SU-DHL-6 (cell line): ENCODE data around the gene EEFSEC.
A peak's percentile ranks its signal among the peaks of the same experiment; 100 is the strongest.

Experiments
- H2AFZ ChIP-seq: fragments of 200-600 bp; sonication (generic); 2 replicates; pipeline ENCODE4 v1.6.1; 2014; ENCODE audit warnings: low read depth, mild to moderate bottlenecking, moderate library complexity, mixed read lengths, antibody characterized with exemption, low read length; ENCODE audit not compliant: severe bottlenecking
- H3F3A ChIP-seq: fragments of 200-600 bp; shearing (Covaris generic); 2 replicates; pipeline ENCODE4 v1.6.0; 2016; ENCODE audit warnings: antibody characterized with exemption, mild to moderate bottlenecking; ENCODE audit not compliant: insufficient read depth
- H3K27ac ChIP-seq: fragments of 200-600 bp; sonication (generic); 2 replicates; pipeline ENCODE4 v1.5.1; 2016; ENCODE audit warnings: low read depth, mild to moderate bottlenecking, low read length, moderate library complexity, mixed read lengths
- H3K27me3 ChIP-seq: fragments of 200-600 bp; sonication (generic), shearing (Covaris generic); 2 replicates; pipeline ENCODE4 v1.6.0; 2014; ENCODE audit warnings: mild to moderate bottlenecking, low read length
- H3K36me3 ChIP-seq: fragments of 200-600 bp; sonication (generic); 2 replicates; pipeline ENCODE4 v1.6.1; 2014; ENCODE audit warnings: mild to moderate bottlenecking, low read length, mixed read lengths
- H3K4me2 ChIP-seq: fragments of 300-600, 200-600 bp; shearing (Covaris generic), sonication (generic); 2 replicates; pipeline ENCODE4 v1.6.0; 2014; ENCODE audit warnings: low read length, low read depth, mild to moderate bottlenecking; ENCODE audit not compliant: poor library complexity, severe bottlenecking
- H3K4me3 ChIP-seq: fragments of 200-600 bp; sonication (generic); 2 replicates; pipeline ENCODE4 v1.5.1; 2014; ENCODE audit warnings: antibody characterized with exemption, low read length, mild to moderate bottlenecking, mixed read lengths; ENCODE audit not compliant: insufficient read depth, poor library complexity, severe bottlenecking
- H3K79me2 ChIP-seq: fragments of 200-600 bp; sonication (generic); 2 replicates; pipeline ENCODE4 v1.6.1; 2014; ENCODE audit warnings: mild to moderate bottlenecking, low read length, moderate library complexity; ENCODE audit not compliant: insufficient read depth
- H3K9ac ChIP-seq: fragments of 200-600 bp; sonication (generic); 2 replicates; pipeline ENCODE4 v1.7.0; 2014; ENCODE audit warnings: mild to moderate bottlenecking, low read length
- H3K9me2 ChIP-seq: fragments of 200-600 bp; sonication (generic); replicated peaks from 2 replicates; pipeline ENCODE4 v1.6.1; 2014; ENCODE audit warnings: low read length; ENCODE audit not compliant: insufficient read depth
- H3K9me3 ChIP-seq: fragments of 200-600 bp; sonication (generic); 2 replicates; pipeline ENCODE4 v1.6.1; 2014; ENCODE audit warnings: low read length, mixed read lengths; ENCODE audit not compliant: insufficient read depth
- H4K20me1 ChIP-seq: fragments of 200-600 bp; sonication (generic); 2 replicates; pipeline ENCODE4 v1.6.1; 2014; ENCODE audit warnings: low read depth, mild to moderate bottlenecking, antibody characterized with exemption, low read length, moderate library complexity, mixed read lengths
- CTCF ChIP-seq: fragments of 200-600 bp; sonication (generic); IDR thresholded peaks from one replicate; pipeline ENCODE4 v1.5.1; 2017; ENCODE audit warnings: antibody characterized with exemption, mild to moderate bottlenecking, low read length, moderate library complexity; ENCODE audit not compliant: insufficient read depth, poor library complexity, severe bottlenecking
- EZH2phosphoT487 ChIP-seq: fragments of 200-600 bp; sonication (generic), shearing (Covaris generic); conservative IDR thresholded peaks from 2 replicates; pipeline ENCODE4 v1.6.1; 2018; ENCODE audit warnings: mild to moderate bottlenecking, antibody characterized with exemption, low read length, moderate library complexity, mixed read lengths

EEFSEC gene

GRCh38 chr3:128322030-128323022 is 169.0 kb downstream of the EEFSEC start:
- Histone ChIP-seq H3K4me3 (no peak overlapping the region), H4K20me1 (no peaks in the 10 kb centered on the region), H3F3A (no peaks in the 10 kb centered on the region), H3K9me3 (no peaks in the 10 kb centered on the region), H3K27ac (no peak overlapping the region), H3K79me2 (no peaks in the 10 kb centered on the region), H2AFZ (no peak overlapping the region), H3K36me3 (no peaks in the 10 kb centered on the region), H3K4me2 (no peak overlapping the region), H3K9ac (no peak overlapping the region), H3K27me3 (no peaks in the 10 kb centered on the region), H3K9me2 (no peaks in the 10 kb centered on the region)
- TF ChIP-seq CTCF, result peak; percentile 13
- no peak for TF ChIP-seq EZH2phosphoT487

GRCh38 chr3:128323206-128324081 is 170.2 kb downstream of the EEFSEC start:
- Histone ChIP-seq H3K4me2 (no peak overlapping the region), H4K20me1 (no peaks in the 10 kb centered on the region), H3K9me2 (no peaks in the 10 kb centered on the region), H3K27me3 (no peaks in the 10 kb centered on the region), H3K27ac (no peak overlapping the region), H3K4me3 (no peak overlapping the region), H3F3A (no peaks in the 10 kb centered on the region), H3K36me3 (no peaks in the 10 kb centered on the region), H3K9me3 (no peaks in the 10 kb centered on the region), H2AFZ (no peak overlapping the region), H3K9ac (no peak overlapping the region), H3K79me2 (no peaks in the 10 kb centered on the region)
- no peak for TF ChIP-seq EZH2phosphoT487
- no peak for TF ChIP-seq CTCF

GRCh38 chr3:128324911-128325592 is 171.8 kb downstream of the EEFSEC start:
- H4K20me1 ChIP-seq, result no peaks in the 10 kb centered on the region
- no peak overlapping the region for H3K9ac ChIP-seq
- no peaks in the 10 kb centered on the region for H3K9me2 ChIP-seq
- H3K4me2 ChIP-seq, result no peak overlapping the region
- no peaks in the 10 kb centered on the region for H3K27me3 ChIP-seq
- H3K36me3 ChIP-seq, result no peaks in the 10 kb centered on the region
- H3K9me3 ChIP-seq, result no peaks in the 10 kb centered on the region
- no peak overlapping the region for H3K27ac ChIP-seq
- no peak for TF ChIP-seq CTCF
- TF ChIP-seq EZH2phosphoT487, result no peak
- H2AFZ ChIP-seq, result no peak overlapping the region
- H3K4me3 ChIP-seq, result no peak overlapping the region
- H3F3A ChIP-seq, result no peaks in the 10 kb centered on the region
- H3K79me2 ChIP-seq, result no peaks in the 10 kb centered on the region
